ENCODE measurements around the gene KYNU. TPM values are rescaled to one million over a fixed set of nuclear protein-coding genes. Genes with fewer than 3 reads are reported as not detected.

The KYNU gene
- total and polyA plus RNA-seq, 10 of the 15 experiments (the other 5 are each of a cell fraction or from before 2014, with no cell fraction given): 31.3 to 101 (median 38.3) TPM

DNA sequence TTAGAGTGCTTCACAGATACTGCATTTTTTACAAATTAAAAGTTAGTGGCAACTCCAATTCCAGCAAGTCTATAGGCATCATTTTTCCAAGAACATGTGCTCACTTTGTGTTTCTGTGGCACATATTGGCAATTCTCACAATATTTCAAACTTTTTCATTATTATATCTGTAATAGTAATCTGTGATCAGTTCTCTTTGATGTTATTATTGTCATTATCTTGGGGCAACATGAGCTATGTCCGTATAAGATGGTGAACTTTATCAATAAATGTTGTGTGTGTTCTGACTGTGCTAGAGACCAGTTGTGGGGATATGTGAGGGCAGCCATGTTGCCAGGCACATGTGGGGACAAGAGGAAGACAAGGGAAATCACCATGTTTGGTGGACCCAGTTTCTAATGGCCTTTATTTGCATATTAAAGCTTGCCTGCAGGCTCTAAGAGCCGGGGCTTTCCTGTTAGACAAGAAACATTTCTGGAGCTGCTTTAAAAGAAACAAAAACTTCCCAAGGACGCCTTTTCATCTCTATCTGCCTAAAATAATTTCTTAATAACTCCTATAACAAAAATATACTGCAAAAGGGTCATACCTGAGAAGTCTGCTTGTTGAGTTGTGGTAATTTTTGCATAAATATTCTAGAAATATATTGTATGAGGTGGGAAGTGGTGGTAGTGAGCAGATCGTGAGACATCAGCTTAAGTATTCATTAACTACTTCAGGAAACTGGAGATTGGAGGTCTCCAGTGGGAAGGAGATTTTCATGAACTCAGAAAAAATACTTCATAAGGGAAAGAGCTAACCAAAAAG, 37.2 kb downstream of the KYNU start (continued):
- TF ChIP-seq, protein P1, sequence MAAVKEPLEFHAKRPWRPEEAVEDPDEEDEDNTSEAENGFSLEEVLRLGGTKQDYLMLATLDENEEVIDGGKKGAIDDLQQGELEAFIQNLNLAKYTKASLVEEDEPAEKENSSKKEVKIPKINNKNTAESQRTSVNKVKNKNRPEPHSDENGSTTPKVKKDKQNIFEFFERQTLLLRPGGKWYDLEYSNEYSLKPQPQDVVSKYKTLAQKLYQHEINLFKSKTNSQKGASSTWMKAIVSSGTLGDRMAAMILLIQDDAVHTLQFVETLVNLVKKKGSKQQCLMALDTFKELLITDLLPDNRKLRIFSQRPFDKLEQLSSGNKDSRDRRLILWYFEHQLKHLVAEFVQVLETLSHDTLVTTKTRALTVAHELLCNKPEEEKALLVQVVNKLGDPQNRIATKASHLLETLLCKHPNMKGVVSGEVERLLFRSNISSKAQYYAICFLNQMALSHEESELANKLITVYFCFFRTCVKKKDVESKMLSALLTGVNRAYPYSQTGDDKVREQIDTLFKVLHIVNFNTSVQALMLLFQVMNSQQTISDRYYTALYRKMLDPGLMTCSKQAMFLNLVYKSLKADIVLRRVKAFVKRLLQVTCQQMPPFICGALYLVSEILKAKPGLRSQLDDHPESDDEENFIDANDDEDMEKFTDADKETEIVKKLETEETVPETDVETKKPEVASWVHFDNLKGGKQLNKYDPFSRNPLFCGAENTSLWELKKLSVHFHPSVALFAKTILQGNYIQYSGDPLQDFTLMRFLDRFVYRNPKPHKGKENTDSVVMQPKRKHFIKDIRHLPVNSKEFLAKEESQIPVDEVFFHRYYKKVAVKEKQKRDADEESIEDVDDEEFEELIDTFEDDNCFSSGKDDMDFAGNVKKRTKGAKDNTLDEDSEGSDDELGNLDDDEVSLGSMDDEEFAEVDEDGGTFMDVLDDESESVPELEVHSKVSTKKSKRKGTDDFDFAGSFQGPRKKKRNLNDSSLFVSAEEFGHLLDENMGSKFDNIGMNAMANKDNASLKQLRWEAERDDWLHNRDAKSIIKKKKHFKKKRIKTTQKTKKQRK (IDR thresholded peaks at IDR 0.05; ENCODE audit: low read depth, low read length): no peak
- TF ChIP-seq, protein P2, sequence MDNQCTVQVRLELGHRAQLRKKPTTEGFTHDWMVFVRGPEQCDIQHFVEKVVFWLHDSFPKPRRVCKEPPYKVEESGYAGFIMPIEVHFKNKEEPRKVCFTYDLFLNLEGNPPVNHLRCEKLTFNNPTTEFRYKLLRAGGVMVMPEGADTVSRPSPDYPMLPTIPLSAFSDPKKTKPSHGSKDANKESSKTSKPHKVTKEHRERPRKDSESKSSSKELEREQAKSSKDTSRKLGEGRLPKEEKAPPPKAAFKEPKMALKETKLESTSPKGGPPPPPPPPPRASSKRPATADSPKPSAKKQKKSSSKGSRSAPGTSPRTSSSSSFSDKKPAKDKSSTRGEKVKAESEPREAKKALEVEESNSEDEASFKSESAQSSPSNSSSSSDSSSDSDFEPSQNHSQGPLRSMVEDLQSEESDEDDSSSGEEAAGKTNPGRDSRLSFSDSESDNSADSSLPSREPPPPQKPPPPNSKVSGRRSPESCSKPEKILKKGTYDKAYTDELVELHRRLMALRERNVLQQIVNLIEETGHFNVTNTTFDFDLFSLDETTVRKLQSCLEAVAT (IDR thresholded peaks at IDR 0.05): 0 out of 2 replicates have a peak, but pooled peaks have one; percentile 35
- no peak for TF ChIP-seq BACH1 (IDR thresholded peaks at IDR 0.05; ENCODE audit: borderline replicate concordance)
- TF ChIP-seq, protein P3, sequence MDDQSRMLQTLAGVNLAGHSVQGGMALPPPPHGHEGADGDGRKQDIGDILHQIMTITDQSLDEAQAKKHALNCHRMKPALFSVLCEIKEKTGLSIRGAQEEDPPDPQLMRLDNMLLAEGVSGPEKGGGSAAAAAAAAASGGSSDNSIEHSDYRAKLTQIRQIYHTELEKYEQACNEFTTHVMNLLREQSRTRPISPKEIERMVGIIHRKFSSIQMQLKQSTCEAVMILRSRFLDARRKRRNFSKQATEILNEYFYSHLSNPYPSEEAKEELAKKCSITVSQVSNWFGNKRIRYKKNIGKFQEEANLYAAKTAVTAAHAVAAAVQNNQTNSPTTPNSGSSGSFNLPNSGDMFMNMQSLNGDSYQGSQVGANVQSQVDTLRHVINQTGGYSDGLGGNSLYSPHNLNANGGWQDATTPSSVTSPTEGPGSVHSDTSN (IDR thresholded peaks at IDR 0.05; ENCODE audit: insufficient replicate concordance, low read depth, low read length): no peak
- TF ChIP-seq GATAD2B (conservative IDR thresholded peaks at IDR 0.05; ENCODE audit: low read depth): no peak
- no peak for TF ChIP-seq NRF1 (conservative IDR thresholded peaks at IDR 0.05; ENCODE audit: low read depth, low read length)
- TF ChIP-seq RBBP5 (conservative IDR thresholded peaks at IDR 0.05): no peak
- no peak for TF ChIP-seq SPI1 (IDR thresholded peaks at IDR 0.05; ENCODE audit: borderline replicate concordance, insufficient read depth, low read depth, low read length)
- TF ChIP-seq SMAD5 (IDR thresholded peaks at IDR 0.05; ENCODE audit: low read depth): no peak
- TF ChIP-seq ZNF274 (IDR thresholded peaks at IDR 0.05; ENCODE audit: insufficient read depth, insufficient read length): no peak
- TF ChIP-seq, protein P4, sequence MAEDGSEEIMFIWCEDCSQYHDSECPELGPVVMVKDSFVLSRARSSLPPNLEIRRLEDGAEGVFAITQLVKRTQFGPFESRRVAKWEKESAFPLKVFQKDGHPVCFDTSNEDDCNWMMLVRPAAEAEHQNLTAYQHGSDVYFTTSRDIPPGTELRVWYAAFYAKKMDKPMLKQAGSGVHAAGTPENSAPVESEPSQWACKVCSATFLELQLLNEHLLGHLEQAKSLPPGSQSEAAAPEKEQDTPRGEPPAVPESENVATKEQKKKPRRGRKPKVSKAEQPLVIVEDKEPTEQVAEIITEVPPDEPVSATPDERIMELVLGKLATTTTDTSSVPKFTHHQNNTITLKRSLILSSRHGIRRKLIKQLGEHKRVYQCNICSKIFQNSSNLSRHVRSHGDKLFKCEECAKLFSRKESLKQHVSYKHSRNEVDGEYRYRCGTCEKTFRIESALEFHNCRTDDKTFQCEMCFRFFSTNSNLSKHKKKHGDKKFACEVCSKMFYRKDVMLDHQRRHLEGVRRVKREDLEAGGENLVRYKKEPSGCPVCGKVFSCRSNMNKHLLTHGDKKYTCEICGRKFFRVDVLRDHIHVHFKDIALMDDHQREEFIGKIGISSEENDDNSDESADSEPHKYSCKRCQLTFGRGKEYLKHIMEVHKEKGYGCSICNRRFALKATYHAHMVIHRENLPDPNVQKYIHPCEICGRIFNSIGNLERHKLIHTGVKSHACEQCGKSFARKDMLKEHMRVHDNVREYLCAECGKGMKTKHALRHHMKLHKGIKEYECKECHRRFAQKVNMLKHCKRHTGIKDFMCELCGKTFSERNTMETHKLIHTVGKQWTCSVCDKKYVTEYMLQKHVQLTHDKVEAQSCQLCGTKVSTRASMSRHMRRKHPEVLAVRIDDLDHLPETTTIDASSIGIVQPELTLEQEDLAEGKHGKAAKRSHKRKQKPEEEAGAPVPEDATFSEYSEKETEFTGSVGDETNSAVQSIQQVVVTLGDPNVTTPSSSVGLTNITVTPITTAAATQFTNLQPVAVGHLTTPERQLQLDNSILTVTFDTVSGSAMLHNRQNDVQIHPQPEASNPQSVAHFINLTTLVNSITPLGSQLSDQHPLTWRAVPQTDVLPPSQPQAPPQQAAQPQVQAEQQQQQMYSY (CRISPR knock-in tag; IDR thresholded peaks at IDR 0.05): no peak
- no peak for TF ChIP-seq CREM (IDR thresholded peaks at IDR 0.05; ENCODE audit: low read depth)
- TF ChIP-seq MTA2 (IDR thresholded peaks at IDR 0.05; ENCODE audit: low read depth): no peak
- no peak for TF ChIP-seq WRNIP1 (IDR thresholded peaks at IDR 0.05; ENCODE audit: borderline replicate concordance, low read depth, low read length)
- no peak for TF ChIP-seq STAT3 (IDR thresholded peaks at IDR 0.05; ENCODE audit: low read depth, low read length)
- TF ChIP-seq, protein P5, sequence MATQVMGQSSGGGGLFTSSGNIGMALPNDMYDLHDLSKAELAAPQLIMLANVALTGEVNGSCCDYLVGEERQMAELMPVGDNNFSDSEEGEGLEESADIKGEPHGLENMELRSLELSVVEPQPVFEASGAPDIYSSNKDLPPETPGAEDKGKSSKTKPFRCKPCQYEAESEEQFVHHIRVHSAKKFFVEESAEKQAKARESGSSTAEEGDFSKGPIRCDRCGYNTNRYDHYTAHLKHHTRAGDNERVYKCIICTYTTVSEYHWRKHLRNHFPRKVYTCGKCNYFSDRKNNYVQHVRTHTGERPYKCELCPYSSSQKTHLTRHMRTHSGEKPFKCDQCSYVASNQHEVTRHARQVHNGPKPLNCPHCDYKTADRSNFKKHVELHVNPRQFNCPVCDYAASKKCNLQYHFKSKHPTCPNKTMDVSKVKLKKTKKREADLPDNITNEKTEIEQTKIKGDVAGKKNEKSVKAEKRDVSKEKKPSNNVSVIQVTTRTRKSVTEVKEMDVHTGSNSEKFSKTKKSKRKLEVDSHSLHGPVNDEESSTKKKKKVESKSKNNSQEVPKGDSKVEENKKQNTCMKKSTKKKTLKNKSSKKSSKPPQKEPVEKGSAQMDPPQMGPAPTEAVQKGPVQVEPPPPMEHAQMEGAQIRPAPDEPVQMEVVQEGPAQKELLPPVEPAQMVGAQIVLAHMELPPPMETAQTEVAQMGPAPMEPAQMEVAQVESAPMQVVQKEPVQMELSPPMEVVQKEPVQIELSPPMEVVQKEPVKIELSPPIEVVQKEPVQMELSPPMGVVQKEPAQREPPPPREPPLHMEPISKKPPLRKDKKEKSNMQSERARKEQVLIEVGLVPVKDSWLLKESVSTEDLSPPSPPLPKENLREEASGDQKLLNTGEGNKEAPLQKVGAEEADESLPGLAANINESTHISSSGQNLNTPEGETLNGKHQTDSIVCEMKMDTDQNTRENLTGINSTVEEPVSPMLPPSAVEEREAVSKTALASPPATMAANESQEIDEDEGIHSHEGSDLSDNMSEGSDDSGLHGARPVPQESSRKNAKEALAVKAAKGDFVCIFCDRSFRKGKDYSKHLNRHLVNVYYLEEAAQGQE (IDR thresholded peaks at IDR 0.05; ENCODE audit: low read depth, low read length): no peak
